MCF 10A (cell line): ENCODE measurements around the gene MVB12B. TPM values are rescaled to one million over a fixed set of nuclear protein-coding genes. Genes with fewer than 3 reads are reported as not detected.

Experiments used
- BruUV-seq: library from RNA; stranded (reverse); fragments of 400-500 nt; replicated peaks from 2 replicates; lab custom pipeline; 2021; lab: Mats Ljungman, UMichigan
- CTCF ChIA-PET: fragments of 300-600 bp; sonication (Branson Sonifier 250); formaldehyde crosslinking; extraction: SDS; loops from one replicate; lab custom pipeline; 2021; ENCODE audit warnings: antibody characterized with exemption, inconsistent platforms; lab: Yijun Ruan, JAX
- POLR2A ChIA-PET: fragments of 300-600, 350-650 bp; sonication (Branson Sonifier 250); formaldehyde crosslinking; extraction: SDS; loops from one replicate; lab custom pipeline; 2020; ENCODE audit warnings: antibody characterized with exemption, inconsistent platforms; lab: Yijun Ruan, JAX
- DNase-seq: peaks from one replicate; pipeline ENCODE4 v3.0.0-alpha.2; 2018; ENCODE audit not compliant: unreplicated experiment
- H3K27ac Mint-ChIP-seq: one replicate; pipeline ENCODE4 v1.8.0; 2022; ENCODE audit warnings: mild to moderate bottlenecking, low read depth, mixed read lengths; ENCODE audit not compliant: unreplicated experiment
- H3K27me3 Mint-ChIP-seq: one replicate; pipeline ENCODE4 v1.8.0; 2022; ENCODE audit warnings: mixed read lengths; ENCODE audit not compliant: insufficient read depth, unreplicated experiment
- H3K36me3 Mint-ChIP-seq: one replicate; pipeline ENCODE4 v1.8.0; 2022; ENCODE audit warnings: mild to moderate bottlenecking, moderate library complexity, mixed read lengths; ENCODE audit not compliant: insufficient read depth, unreplicated experiment
- H3K4me1 Mint-ChIP-seq: one replicate; pipeline ENCODE4 v1.8.0; 2022; ENCODE audit warnings: mixed read lengths; ENCODE audit not compliant: insufficient read depth, unreplicated experiment
- H3K4me3 Mint-ChIP-seq: one replicate; pipeline ENCODE4 v1.8.0; 2022; ENCODE audit warnings: mild to moderate bottlenecking, moderate library complexity, mixed read lengths; ENCODE audit not compliant: unreplicated experiment
- H3K9me3 Mint-ChIP-seq: one replicate; pipeline ENCODE4 v1.8.0; 2022; ENCODE audit warnings: mixed read lengths; ENCODE audit not compliant: unreplicated experiment
- intact Hi-C: fragments of 100-400 bp; cut with micrococcal nuclease; formaldehyde crosslinking; loops from 2 replicates; pipeline ENCODE4 v1.14.1; 2022
- total RNA-seq: library from RNA; stranded (reverse); gene quantifications from 2 replicates; pipeline ENCODE4 v1.2.3, GENCODE V29; 2022
- TF ChIP-seq, protein P1 (sequence below): fragments of 200-600 bp; IDR thresholded peaks from one replicate; pipeline ENCODE4 v1.8.0; 2022; ENCODE audit warnings: antibody characterized with exemption, mild to moderate bottlenecking; ENCODE audit not compliant: unreplicated experiment

Gene MVB12B
- total RNA-seq, 1 experiment from 2014 or later = 5.5 TPM

DNA sequence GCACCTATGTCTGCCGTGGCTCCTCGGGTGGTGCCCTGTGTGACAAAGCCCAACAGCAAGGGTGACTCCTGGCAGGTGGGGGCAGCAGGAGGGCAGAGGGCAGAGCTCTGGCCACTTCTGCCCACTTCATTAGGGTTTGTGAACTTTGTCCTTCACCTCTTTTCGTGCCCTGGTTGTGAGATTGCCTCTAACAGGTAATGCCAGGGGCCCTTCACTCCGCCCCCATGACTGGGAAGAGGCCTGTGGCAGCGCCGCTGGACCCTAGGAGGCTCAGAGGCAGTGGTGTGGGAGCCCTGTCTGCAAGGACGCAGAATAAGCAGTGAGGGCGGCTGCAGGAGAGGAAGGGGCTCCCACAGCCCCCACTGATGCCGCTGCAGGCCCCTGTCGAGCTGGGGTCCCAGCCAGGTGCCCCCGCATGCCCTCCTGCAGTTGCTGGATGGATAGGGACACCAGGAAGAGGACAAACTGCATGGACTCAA lies 178.4 kb downstream of the MVB12B start:
- Mint-ChIP-seq H3K9me3 (no peaks in the 10 kb centered on the region), H3K4me1 (no peaks in the 10 kb centered on the region), H3K4me3 (no peak overlapping the region), H3K36me3 (no peaks in the 10 kb centered on the region), H3K27ac (no peak overlapping the region), H3K27me3 (no peaks in the 10 kb centered on the region)
- ChIA-PET POLR2A (no interaction called here), CTCF (interaction anchor here (9.8 kb wide), 1 partner anchor 52 kb away, joined by 217 read pairs; no protein-coding TSS in a partner anchor)
- intact Hi-C loops = no loop called here
- DNase-seq = no peak
- BruUV-seq = no TSS peak
- TF ChIP-seq, protein P1, sequence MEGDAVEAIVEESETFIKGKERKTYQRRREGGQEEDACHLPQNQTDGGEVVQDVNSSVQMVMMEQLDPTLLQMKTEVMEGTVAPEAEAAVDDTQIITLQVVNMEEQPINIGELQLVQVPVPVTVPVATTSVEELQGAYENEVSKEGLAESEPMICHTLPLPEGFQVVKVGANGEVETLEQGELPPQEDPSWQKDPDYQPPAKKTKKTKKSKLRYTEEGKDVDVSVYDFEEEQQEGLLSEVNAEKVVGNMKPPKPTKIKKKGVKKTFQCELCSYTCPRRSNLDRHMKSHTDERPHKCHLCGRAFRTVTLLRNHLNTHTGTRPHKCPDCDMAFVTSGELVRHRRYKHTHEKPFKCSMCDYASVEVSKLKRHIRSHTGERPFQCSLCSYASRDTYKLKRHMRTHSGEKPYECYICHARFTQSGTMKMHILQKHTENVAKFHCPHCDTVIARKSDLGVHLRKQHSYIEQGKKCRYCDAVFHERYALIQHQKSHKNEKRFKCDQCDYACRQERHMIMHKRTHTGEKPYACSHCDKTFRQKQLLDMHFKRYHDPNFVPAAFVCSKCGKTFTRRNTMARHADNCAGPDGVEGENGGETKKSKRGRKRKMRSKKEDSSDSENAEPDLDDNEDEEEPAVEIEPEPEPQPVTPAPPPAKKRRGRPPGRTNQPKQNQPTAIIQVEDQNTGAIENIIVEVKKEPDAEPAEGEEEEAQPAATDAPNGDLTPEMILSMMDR = no peak

DNA sequence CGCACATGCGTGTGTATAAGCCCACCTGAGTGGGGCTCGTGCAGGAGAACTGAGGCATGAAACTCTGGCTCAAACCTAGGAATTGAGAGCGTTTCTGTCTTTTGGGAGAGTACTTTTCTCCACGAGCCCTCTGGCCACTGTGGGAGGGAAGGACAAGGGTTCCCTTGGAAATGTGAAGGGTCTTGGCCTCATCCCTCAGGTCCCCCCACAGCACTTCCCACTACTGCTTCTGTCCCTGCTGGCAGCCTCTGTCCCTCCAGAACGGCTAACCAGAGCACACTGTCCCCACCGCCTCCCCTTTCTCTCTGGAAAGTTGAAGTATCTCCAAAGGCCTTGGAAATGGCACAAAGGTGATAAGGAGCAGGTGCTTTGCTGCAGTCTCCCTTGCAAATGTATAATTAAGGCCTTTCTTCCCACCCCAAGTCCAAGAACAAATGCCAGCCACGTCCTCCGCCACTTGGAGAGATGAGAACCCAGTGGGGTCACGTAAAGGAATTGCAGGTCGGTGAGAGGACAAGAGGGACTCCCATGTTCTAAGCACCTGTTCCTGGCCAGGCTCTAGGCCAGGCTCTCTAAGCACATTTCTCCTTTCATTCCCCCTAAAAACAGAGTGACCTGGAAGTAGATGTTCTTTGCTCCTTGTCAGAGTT lies 179.2 kb downstream of the MVB12B start:
- no TSS peak for BruUV-seq
- no peak overlapping the region for H3K4me3 Mint-ChIP-seq
- no peaks in the 10 kb centered on the region for H3K36me3 Mint-ChIP-seq
- H3K27me3 Mint-ChIP-seq = no peaks in the 10 kb centered on the region
- TF ChIP-seq, protein P1 = no peak
- intact Hi-C loops = no loop called here
- ChIA-PET POLR2A (no interaction called here), CTCF (interaction anchor here (9.8 kb wide), 1 partner anchor 51 kb away, joined by 217 read pairs; no protein-coding TSS in a partner anchor)
- no peak overlapping the region for H3K27ac Mint-ChIP-seq
- no peak for DNase-seq
- H3K9me3 Mint-ChIP-seq = no peaks in the 10 kb centered on the region
- no peaks in the 10 kb centered on the region for H3K4me1 Mint-ChIP-seq

DNA sequence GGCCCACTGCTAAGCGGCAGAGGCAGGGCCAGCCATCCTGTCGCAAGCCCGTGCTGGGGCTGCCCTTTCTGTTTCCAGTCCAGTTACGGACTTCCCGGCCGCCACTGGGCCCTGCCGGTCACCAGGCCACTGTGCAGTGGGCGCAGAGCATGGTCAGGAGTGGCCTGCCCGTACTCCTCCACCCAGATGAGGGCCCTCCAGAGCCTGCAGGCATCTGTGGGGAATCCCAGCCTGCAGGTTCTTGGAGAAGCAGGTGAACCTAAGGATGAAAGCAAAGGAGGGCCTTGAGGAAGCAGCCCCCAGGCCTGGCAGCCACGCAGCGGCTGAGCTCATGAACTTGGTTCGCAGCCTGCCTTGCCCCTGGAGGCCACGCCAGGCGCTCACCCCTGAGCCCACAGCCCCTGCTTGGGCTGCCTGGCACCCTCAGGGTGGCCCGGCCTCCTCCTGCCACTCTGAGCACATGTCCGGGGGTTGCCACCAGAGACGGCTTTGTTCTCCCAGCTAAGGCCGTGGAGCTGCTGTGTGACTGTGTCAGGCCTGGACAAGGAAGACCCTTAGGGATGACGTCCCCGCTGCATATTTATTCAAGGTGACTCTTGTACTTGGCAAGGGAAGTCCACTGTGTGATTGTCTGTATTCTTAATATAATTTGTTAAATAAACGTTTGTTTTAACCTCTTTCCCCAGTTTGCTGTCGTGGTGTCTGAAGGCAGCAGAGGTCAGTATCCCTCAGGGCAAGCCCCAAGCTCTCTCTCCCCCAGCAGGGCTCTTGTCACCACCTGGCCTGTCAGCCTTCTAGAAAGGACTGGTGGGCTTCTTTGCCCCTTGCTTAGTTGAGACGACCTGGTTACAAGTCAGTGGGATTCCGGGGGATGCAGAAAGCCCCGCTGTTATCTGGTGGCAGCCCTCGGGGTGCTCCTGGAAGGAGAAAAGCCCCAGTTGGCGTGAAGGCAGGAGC lies 180.0 kb downstream of the MVB12B start:
- H3K36me3 Mint-ChIP-seq = no peaks in the 10 kb centered on the region
- DNase-seq = no peak
- BruUV-seq = no TSS peak
- intact Hi-C loops = no loop called here
- no peak overlapping the region for H3K4me3 Mint-ChIP-seq
- no peaks in the 10 kb centered on the region for H3K4me1 Mint-ChIP-seq
- H3K27me3 Mint-ChIP-seq = no peaks in the 10 kb centered on the region
- ChIA-PET POLR2A (no interaction called here), CTCF (interaction anchor here (0.6 to 5.7 kb wide), 2 partner anchors 51 to 1107 kb away, joined by 3 to 51 read pairs; no protein-coding TSS in a partner anchor)
- H3K9me3 Mint-ChIP-seq = no peaks in the 10 kb centered on the region
- no peak overlapping the region for H3K27ac Mint-ChIP-seq
- TF ChIP-seq, protein P1 = no peak
